ENCODE data around the gene CTDP1. TPM values are rescaled to one million over a fixed set of nuclear protein-coding genes. Genes with fewer than 3 reads are reported as not detected.

The CTDP1 gene
- total RNA-seq, 2 experiments from 2014 or later: 69.0 to 79.6 TPM

DNA sequence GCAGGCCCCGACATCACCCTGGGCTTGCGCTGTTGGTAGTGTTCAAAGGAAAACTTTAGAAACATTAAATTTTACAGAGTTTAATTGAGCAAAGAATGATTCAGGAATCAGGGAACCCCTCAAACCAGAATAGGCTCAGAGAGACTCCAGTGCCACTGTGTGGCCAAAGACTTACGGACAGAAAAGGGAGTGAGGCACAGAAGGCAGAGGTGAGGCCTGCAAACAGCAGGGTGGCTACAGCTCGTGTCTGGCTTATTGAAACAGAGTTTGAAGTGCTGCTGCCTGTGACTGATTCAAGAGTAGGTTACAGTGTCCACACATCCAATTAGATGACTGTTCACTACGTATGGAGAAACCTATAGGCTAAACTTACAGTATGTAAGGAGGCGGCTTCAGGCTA lies 2.4 kb upstream of the CTDP1 start:
- Mint-ChIP-seq H3K4me1 (ENCODE audit: low read depth) (peaks cover 53% of the 10 kb centered on the region), H3K4me3 (no peak overlapping the region), H3K9me3 (no peaks in the 10 kb centered on the region), H3K27ac (peak overlapping the region; percentile 100), H3K36me3 (ENCODE audit: low read depth) (peaks cover 46% of the 10 kb centered on the region), H3K27me3 (no peaks in the 10 kb centered on the region)
- Histone ChIP-seq H3K27ac (ENCODE audit: low read depth in 1 of 2, low read length in 2 of 2) (no peak overlapping the region), H3K4me3 (ENCODE audit: low read length) (no peak overlapping the region), H3K9me3 (ENCODE audit: control insufficient read depth in 1 of 2, insufficient read depth in 1 of 2, low read length in 2 of 2) (no peaks in the 10 kb centered on the region), H3K36me3 (ENCODE audit: insufficient read depth, low read length) (peaks cover 12% of the 10 kb centered on the region), H3K4me1 (ENCODE audit: insufficient read depth, low read length) (peaks cover 39% of the 10 kb centered on the region), H3K27me3 (ENCODE audit: control insufficient read depth in 1 of 2, insufficient read depth in 2 of 2, low read length in 2 of 2) (no peaks in the 10 kb centered on the region)
- no peak for DNase-seq
- intact Hi-C loops (cut with DNase I, micrococcal nuclease): loop anchor here (2.0 to 5.0 kb wide), 3 partner anchors 275 to 355 kb away; partner anchors contain the start of genes RBFA (in 1 of the 2), SLC66A2 (in 1 of the 2) and TXNL4A (in 1 of the 2)
- ChIA-PET CTCF (no interaction called here), POLR2A (no interaction called here)
- ATAC-seq (ENCODE audit: poor library complexity): no peak
- TF ChIP-seq, protein P1, sequence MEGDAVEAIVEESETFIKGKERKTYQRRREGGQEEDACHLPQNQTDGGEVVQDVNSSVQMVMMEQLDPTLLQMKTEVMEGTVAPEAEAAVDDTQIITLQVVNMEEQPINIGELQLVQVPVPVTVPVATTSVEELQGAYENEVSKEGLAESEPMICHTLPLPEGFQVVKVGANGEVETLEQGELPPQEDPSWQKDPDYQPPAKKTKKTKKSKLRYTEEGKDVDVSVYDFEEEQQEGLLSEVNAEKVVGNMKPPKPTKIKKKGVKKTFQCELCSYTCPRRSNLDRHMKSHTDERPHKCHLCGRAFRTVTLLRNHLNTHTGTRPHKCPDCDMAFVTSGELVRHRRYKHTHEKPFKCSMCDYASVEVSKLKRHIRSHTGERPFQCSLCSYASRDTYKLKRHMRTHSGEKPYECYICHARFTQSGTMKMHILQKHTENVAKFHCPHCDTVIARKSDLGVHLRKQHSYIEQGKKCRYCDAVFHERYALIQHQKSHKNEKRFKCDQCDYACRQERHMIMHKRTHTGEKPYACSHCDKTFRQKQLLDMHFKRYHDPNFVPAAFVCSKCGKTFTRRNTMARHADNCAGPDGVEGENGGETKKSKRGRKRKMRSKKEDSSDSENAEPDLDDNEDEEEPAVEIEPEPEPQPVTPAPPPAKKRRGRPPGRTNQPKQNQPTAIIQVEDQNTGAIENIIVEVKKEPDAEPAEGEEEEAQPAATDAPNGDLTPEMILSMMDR (IDR thresholded peaks at IDR 0.05): no peak

DNA sequence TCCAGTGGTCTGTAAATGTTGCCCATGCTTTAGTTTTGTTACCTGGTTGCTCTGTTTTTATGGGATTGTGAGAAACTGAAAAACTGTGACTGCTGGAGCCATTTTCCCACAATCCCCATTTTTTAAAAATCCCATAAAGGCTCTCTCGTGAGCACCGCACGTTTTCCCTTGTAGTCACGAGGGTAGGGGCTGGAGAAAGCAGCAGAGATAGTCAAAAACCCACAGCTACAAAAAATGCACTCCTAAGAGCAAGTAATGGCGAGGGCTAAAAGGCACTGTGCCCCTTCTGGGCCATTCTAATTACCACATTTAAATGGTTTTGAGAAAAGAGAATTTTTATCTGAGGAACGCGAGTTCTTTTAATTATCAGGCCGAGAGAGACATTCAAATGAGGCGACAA lies 1.8 kb upstream of the CTDP1 start:
- no peaks in the 10 kb centered on the region for H3K27me3 Mint-ChIP-seq
- H3K4me1 Mint-ChIP-seq (ENCODE audit: low read depth): peaks cover 59% of the 10 kb centered on the region
- ATAC-seq (ENCODE audit: poor library complexity) (no peak), DNase-seq (no peak)
- no peaks in the 10 kb centered on the region for H3K9me3 Mint-ChIP-seq
- CTCF ChIA-PET: no interaction called here
- H3K27ac Mint-ChIP-seq: peak overlapping the region; percentile 100
- H3K4me3 ChIP-seq (ENCODE audit: low read length): no peak overlapping the region
- H3K27me3 ChIP-seq (ENCODE audit: control insufficient read depth in 1 of 2, insufficient read depth in 2 of 2, low read length in 2 of 2): no peaks in the 10 kb centered on the region
- peak overlapping the region; percentile 100 for H3K4me3 Mint-ChIP-seq
- H3K27ac ChIP-seq (ENCODE audit: low read depth in 1 of 2, low read length in 2 of 2): peak overlapping the region in 1 of 2 donors; percentile 8
- H3K9me3 ChIP-seq (ENCODE audit: control insufficient read depth in 1 of 2, insufficient read depth in 1 of 2, low read length in 2 of 2): no peaks in the 10 kb centered on the region
- intact Hi-C loops (cut with DNase I, micrococcal nuclease): loop anchor here (2.0 to 5.0 kb wide), 6 partner anchors 155 to 431 kb away; partner anchors contain the start of genes ADNP2 (in 1 of the 2), RBFA (in 1 of the 2), SLC66A2 (in 1 of the 2) and TXNL4A (in 1 of the 2)
- H3K36me3 Mint-ChIP-seq (ENCODE audit: low read depth): peaks cover 51% of the 10 kb centered on the region
- POLR2A ChIA-PET: interaction anchor here (1.2 to 2.6 kb wide), 4 partner anchors 154 to 609 kb away, joined by 3 to 17 read pairs (median 11); partner anchors contain the start of genes ATP9B and RBFA
- TF ChIP-seq, protein P1 (IDR thresholded peaks at IDR 0.05): no peak
- H3K4me1 ChIP-seq (ENCODE audit: insufficient read depth, low read length): peaks cover 45% of the 10 kb centered on the region
- peaks cover 13% of the 10 kb centered on the region for H3K36me3 ChIP-seq (ENCODE audit: insufficient read depth, low read length)

DNA sequence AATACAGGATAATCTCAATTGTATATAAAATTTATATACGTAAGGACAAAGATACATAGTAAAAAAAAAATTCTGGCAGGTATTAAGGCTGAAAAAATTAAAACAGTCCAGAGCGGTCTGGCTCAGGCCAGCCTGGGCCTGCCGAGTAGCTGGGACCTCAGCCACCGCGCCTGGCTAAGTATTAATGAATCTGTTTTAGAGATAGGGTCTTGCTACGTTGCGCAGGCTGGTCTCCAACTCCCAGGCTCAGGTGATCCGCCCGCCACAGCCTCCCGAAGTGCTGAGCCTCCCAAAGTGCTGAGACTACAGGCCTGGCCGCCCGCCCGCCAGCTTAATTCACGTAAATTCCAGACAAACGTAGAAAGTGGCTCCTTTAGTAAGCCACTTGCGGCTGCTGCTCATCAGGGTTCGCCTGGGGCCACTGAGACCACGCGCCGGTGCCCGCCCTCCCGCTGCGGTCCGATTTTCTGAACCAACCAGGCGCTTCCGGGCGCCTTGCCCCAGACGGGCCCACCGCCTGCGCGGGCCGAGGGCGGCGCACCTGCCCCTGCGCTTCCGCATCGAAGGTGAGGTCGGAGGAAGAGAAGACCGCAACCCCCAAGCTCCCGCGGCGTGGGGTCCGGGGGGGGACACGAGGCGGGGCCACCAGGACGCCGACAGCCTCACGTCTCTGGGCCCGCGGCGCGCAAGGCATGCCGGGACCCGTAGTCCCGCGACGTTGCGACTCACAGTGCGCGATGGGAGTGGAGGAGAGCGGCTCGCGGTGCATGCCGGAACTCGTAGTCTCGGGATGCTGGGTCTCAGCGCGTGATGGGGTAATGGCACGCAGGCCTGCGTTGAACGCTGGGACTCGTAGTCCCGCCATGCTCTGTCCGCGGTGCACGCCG lies 695 bp upstream of the CTDP1 start:
- Histone ChIP-seq H3K4me1 (ENCODE audit: insufficient read depth, low read length) (peaks cover 56% of the 10 kb centered on the region), H3K27me3 (ENCODE audit: control insufficient read depth in 1 of 2, insufficient read depth in 2 of 2, low read length in 2 of 2) (no peaks in the 10 kb centered on the region), H3K36me3 (ENCODE audit: insufficient read depth, low read length) (peaks cover 21% of the 10 kb centered on the region), H3K27ac (ENCODE audit: low read depth in 1 of 2, low read length in 2 of 2) (peak overlapping the region; percentile 99 to 100), H3K4me3 (ENCODE audit: low read length) (peak overlapping the region; percentile 96), H3K9me3 (ENCODE audit: control insufficient read depth in 1 of 2, insufficient read depth in 1 of 2, low read length in 2 of 2) (no peaks in the 10 kb centered on the region)
- ChIA-PET POLR2A (interaction anchor here (0.7 to 2.6 kb wide), 17 partner anchors 15 to 610 kb away, joined by 3 to 17 read pairs (median 4); partner anchors contain the start of genes ADNP2, ATP9B, HSBP1L1 and RBFA), CTCF (no interaction called here)
- H3K27ac Mint-ChIP-seq: peak overlapping the region; percentile 100
- peaks cover 70% of the 10 kb centered on the region for H3K4me1 Mint-ChIP-seq (ENCODE audit: low read depth)
- intact Hi-C loops (cut with DNase I, micrococcal nuclease): loop anchor here (1.0 to 5.0 kb wide), 6 partner anchors 156 to 430 kb away; partner anchors contain the start of genes SLC66A2 (in 2 of the 2), ADNP2 (in 1 of the 2) and RBFA (in 1 of the 2)
- peaks cover 50% of the 10 kb centered on the region for H3K36me3 Mint-ChIP-seq (ENCODE audit: low read depth)
- DNase-seq (peak; percentile 95 to 100 (median 98)), ATAC-seq (ENCODE audit: poor library complexity) (peak; percentile 86)
- no peaks in the 10 kb centered on the region for H3K27me3 Mint-ChIP-seq
- no peaks in the 10 kb centered on the region for H3K9me3 Mint-ChIP-seq
- peak overlapping the region; percentile 100 for H3K4me3 Mint-ChIP-seq
- TF ChIP-seq, protein P1 (IDR thresholded peaks at IDR 0.05): no peak
